Lung (tissue), 12 donors: Measurements from ENCODE around the gene DOK6. TPM values are rescaled to one million over a fixed set of nuclear protein-coding genes. Genes with fewer than 3 reads are reported as not detected.

Experiments used
- ATAC-seq: fragments of 200-7000 bp; cut with Tn5 transposase; one replicate; pipeline ENCODE4 v1.9.1; 2020; ENCODE audit warnings: moderate number of reproducible peaks; ENCODE audit not compliant: insufficient read depth, low FRiP score
- DNase-seq, 3 donors: peaks; one replicate each; pipeline ENCODE4 v3.0.0-alpha.2; 2013 to 2017
- H3K27ac ChIP-seq, 2 donors: one replicate each; pipeline ENCODE4 v1.5.1; 2013; ENCODE audit warnings: mild to moderate bottlenecking in 2 of 2, moderate library complexity in 2 of 2, control low read depth in 1 of 2, inconsistent platforms in 1 of 2, low read depth in 1 of 2, low read length in 1 of 2
- H3K27me3 ChIP-seq, 3 donors: one replicate each; pipeline ENCODE4 v1.5.1; 2013; ENCODE audit warnings: low read length in 2 of 3; ENCODE audit not compliant: control insufficient read depth in 3 of 3, insufficient read depth in 3 of 3
- H3K36me3 ChIP-seq, 4 donors: one replicate each; pipeline ENCODE4 v1.5.1; 2013; ENCODE audit warnings: low read length in 4 of 4, mild to moderate bottlenecking in 1 of 4, moderate library complexity in 1 of 4; ENCODE audit not compliant: control insufficient read depth in 4 of 4, insufficient read depth in 4 of 4
- H3K4me1 ChIP-seq, 5 donors: one replicate each; pipeline ENCODE4 v1.5.1; 2013; ENCODE audit warnings: low read length in 5 of 5, mild to moderate bottlenecking in 2 of 5, moderate library complexity in 1 of 5; ENCODE audit not compliant: control insufficient read depth in 5 of 5, insufficient read depth in 5 of 5
- H3K4me3 ChIP-seq: one replicate; pipeline ENCODE4 v1.5.1; 2013; ENCODE audit warnings: mild to moderate bottlenecking, control low read depth, moderate library complexity
- H3K9ac ChIP-seq, 2 donors: one replicate each; pipeline ENCODE4 v1.5.1; 2013; ENCODE audit warnings: low read length in 2 of 2, control low read depth in 1 of 2; ENCODE audit not compliant: insufficient read depth in 1 of 2
- H3K9me3 ChIP-seq, 4 donors: one replicate each; pipeline ENCODE4 v1.5.1; 2013; ENCODE audit warnings: low read length in 3 of 4, mild to moderate bottlenecking in 1 of 4, moderate library complexity in 1 of 4; ENCODE audit not compliant: control insufficient read depth in 4 of 4, insufficient read depth in 3 of 4
- WGBS, 2 donors: extraction: QIAGEN DNeasy Blood & Tissue Kit; methylation state at CpG; one replicate each; pipeline ENCODE4 v1.1.7; 2013; 5-methylcytosine and 5-hydroxymethylcytosine counted together
- polyA plus RNA-seq, 2 donors: library from polyadenylated mRNA; stranded (reverse); fragments of 200-250 nt; gene quantifications; one replicate each; pipeline ENCODE4 v1.2.1, GENCODE V29; 2013
- total RNA-seq, 2 donors: library from RNA; depleted of rRNA in 1 of 2; stranded (reverse); fragments of >200 nt in 1 of 2; gene quantifications; one replicate each; pipeline ENCODE4 v1.2.1, GENCODE V29; 2014 to 2021
- TF ChIP-seq, protein P1 (sequence below): IDR thresholded peaks from 2 replicates; pipeline ENCODE4 v1.5.1; 2012; ENCODE audit warnings: mild to moderate bottlenecking; ENCODE audit errors: control extremely low read depth, extremely low read depth
- donor health status: control.
- donor health status: control.
- donor health status: Bipolar disorder and iron deficiency.
- donor health status: healthy.
- donor health status: DM: yes; HTN: yes; CAD: no.

Gene DOK6
- total and polyA plus RNA-seq, 4 donors: 0.61 to 21.3 (median 2.7) TPM

DNA sequence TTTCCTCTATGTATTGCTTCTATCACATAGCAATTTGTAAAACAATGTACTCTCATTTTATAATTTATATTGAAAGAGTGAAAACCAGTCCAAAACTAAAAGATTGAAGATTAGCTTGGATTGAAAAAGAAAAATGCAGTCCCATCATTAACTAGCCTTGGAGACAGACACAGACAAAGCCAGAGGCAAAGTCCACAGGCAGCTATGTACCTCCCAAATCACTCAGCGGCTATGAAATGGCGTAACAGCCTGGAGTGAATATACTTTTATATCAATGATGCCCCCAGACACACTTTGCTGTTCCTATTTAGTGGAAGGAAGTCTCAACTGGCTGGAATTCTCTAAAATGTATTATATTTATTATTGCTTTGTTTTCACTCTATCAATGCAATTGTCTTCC, 33.6 kb upstream of the DOK6 start:
- Histone ChIP-seq H3K27me3 (no peaks in the 10 kb centered on the region), H3K9me3 (peaks cover 0 to 2% (median 0%) of the 10 kb centered on the region in 4 donors), H3K9ac (no peak overlapping the region), H3K4me1 (no peaks in the 10 kb centered on the region), H3K36me3 (no peaks in the 10 kb centered on the region), H3K4me3 (no peak overlapping the region), H3K27ac (no peak overlapping the region)
- 91 to 94% methylated on average over 2 of the region's 2 CpGs for WGBS, 2 donors
- TF ChIP-seq, protein P1, sequence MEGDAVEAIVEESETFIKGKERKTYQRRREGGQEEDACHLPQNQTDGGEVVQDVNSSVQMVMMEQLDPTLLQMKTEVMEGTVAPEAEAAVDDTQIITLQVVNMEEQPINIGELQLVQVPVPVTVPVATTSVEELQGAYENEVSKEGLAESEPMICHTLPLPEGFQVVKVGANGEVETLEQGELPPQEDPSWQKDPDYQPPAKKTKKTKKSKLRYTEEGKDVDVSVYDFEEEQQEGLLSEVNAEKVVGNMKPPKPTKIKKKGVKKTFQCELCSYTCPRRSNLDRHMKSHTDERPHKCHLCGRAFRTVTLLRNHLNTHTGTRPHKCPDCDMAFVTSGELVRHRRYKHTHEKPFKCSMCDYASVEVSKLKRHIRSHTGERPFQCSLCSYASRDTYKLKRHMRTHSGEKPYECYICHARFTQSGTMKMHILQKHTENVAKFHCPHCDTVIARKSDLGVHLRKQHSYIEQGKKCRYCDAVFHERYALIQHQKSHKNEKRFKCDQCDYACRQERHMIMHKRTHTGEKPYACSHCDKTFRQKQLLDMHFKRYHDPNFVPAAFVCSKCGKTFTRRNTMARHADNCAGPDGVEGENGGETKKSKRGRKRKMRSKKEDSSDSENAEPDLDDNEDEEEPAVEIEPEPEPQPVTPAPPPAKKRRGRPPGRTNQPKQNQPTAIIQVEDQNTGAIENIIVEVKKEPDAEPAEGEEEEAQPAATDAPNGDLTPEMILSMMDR: no peak
- no peak for ATAC-seq
- DNase-seq: no peak

DNA sequence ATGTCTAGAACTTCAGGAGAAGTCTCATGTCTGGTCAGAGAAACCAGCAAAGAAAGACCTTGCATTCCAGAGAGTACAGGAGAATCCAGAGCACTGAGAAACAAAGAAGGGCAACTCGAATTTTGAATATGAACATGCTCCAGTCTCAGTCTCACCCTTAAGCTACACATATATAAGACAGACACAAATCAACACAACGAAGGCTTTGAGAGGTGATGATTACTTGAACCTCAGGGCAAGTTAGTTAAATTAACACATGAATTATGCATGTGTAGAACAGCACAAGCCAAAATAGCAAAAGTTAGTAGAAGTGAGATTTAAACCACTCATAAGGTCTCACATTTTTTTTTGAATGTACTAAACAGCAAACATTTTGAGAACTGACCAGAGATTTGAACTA, 29.0 kb upstream of the DOK6 start:
- H3K4me1 ChIP-seq: no peaks in the 10 kb centered on the region
- no peak overlapping the region for H3K27ac ChIP-seq
- no peak for DNase-seq
- TF ChIP-seq, protein P1: no peak
- no peaks in the 10 kb centered on the region for H3K36me3 ChIP-seq
- H3K27me3 ChIP-seq: no peaks in the 10 kb centered on the region
- H3K4me3 ChIP-seq: no peak overlapping the region
- no peak for ATAC-seq
- H3K9me3 ChIP-seq: no peaks in the 10 kb centered on the region
- 84% methylated on average over 2 of the region's 2 CpGs for WGBS, 2 donors
- H3K9ac ChIP-seq: no peak overlapping the region

DNA sequence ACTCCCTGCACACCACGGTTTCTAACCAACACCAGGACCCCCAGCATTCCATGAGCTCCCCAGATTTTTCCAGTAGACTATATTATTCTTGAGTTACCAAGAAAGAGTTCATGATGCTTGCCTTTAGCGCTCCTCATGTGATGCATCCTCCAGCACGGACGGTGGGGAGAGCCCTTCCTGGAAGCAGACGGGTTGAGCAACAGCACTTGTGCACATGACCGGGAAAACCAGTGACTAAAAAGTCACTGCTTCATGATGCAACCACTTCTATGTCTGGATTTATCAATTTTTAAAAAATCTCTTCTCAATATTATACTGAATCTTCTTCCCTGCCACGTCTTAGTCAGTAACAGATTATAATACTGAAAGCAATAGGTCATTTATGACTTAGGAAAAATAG, 20.4 kb upstream of the DOK6 start:
- no peaks in the 10 kb centered on the region for H3K36me3 ChIP-seq
- H3K4me1 ChIP-seq: peaks cover 0 to 4% (median 0%) of the 10 kb centered on the region in 5 donors
- no peak overlapping the region for H3K4me3 ChIP-seq
- DNase-seq (no peak), ATAC-seq (no peak)
- TF ChIP-seq, protein P1: no peak
- 84 to 90% methylated on average over 7 of the region's 7 CpGs for WGBS, 2 donors
- no peak overlapping the region for H3K9ac ChIP-seq
- H3K27ac ChIP-seq: no peak overlapping the region
- H3K27me3 ChIP-seq: no peaks in the 10 kb centered on the region
- H3K9me3 ChIP-seq: no peaks in the 10 kb centered on the region

DNA sequence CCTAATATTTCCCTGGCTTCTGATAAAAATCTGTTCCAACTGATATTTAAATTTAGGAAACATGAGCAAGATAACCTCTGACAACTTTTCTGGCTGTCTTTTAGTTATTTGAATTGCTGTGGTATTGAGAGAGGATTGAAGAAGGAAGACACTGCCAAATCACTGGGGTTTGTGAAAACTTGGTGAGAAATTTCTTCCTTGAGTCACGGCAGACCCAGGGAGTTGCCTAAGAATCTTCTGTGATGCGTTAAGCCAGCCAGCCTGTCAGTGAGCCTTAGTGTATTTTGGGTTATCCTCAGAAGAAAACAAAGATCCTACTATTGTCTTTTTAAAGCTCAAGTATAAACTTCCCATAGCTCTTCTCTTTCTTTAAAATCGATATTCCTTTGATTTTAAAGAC, 17.5 kb upstream of the DOK6 start:
- Histone ChIP-seq H3K27ac (no peak overlapping the region), H3K9me3 (no peaks in the 10 kb centered on the region), H3K36me3 (no peaks in the 10 kb centered on the region), H3K4me3 (no peak overlapping the region), H3K4me1 (peaks cover 0 to 4% (median 0%) of the 10 kb centered on the region in 5 donors), H3K9ac (no peak overlapping the region), H3K27me3 (no peaks in the 10 kb centered on the region)
- ATAC-seq: no peak
- 63 to 64% methylated on average over 3 of the region's 3 CpGs for WGBS, 2 donors
- TF ChIP-seq, protein P1: no peak
- no peak for DNase-seq
